H1 (cell line): ENCODE data around the gene PSMD12. TPM values are rescaled to one million over a fixed set of nuclear protein-coding genes. Genes with fewer than 3 reads are reported as not detected.

ENCODE experiments used
- ATF3 ChIP-seq: IDR thresholded peaks from 2 replicates; pipeline ENCODE4 v1.6.1; 2011; ENCODE audit warnings: low read depth, mild to moderate bottlenecking, low read length; ENCODE audit not compliant: insufficient read depth
- CBX8 ChIP-seq: fragments of 300-800, 300-1000 bp; sonication (generic); IDR thresholded peaks from 2 replicates; pipeline ENCODE4 v1.7.1; 2016; ENCODE audit warnings: low read depth, low read length, borderline replicate concordance
- CHD7 ChIP-seq: fragments of 300-600 bp; sonication (generic); IDR thresholded peaks from 2 replicates; pipeline ENCODE4 v1.7.1; 2012; ENCODE audit warnings: low read length, moderate library complexity, mild to moderate bottlenecking, inconsistent platforms; ENCODE audit not compliant: insufficient replicate concordance
- GABPA ChIP-seq: IDR thresholded peaks from 2 replicates; pipeline ENCODE4 v1.6.1; 2011; ENCODE audit warnings: mild to moderate bottlenecking, low read length, moderate library complexity, borderline replicate concordance; ENCODE audit not compliant: insufficient read depth
- NANOG ChIP-seq: IDR thresholded peaks from 2 replicates; pipeline ENCODE4 v1.6.1; 2011; ENCODE audit warnings: low read length, low read depth, mild to moderate bottlenecking, inconsistent platforms; ENCODE audit not compliant: insufficient read depth, poor library complexity, severe bottlenecking
- RNF2 ChIP-seq: fragments of 200-900, 300-1000 bp; sonication (generic); IDR thresholded peaks from 2 replicates; pipeline ENCODE4 v1.7.1; 2016; ENCODE audit warnings: borderline replicate concordance, low read depth, mild to moderate bottlenecking, antibody characterized with exemption, low read length; ENCODE audit not compliant: poor library complexity, severe bottlenecking; ENCODE audit errors: missing control alignments
- RXRA ChIP-seq: IDR thresholded peaks from 2 replicates; pipeline ENCODE4 v1.6.1; 2011; ENCODE audit warnings: low read depth, mild to moderate bottlenecking, low read length, moderate library complexity; ENCODE audit not compliant: insufficient read depth
- SIN3A ChIP-seq, 2 experiments: IDR thresholded peaks in 1 of 2; conservative IDR thresholded peaks in 1 of 2; 2 replicates each; pipeline ENCODE4 v1.6.1; 2011 to 2012; ENCODE audit warnings: low read length in 2 of 2, improper control_type of control experiment in 1 of 2, low read depth in 1 of 2, mild to moderate bottlenecking in 1 of 2
- TEAD4 ChIP-seq: IDR thresholded peaks from 2 replicates; pipeline ENCODE4 v1.6.1; 2012; ENCODE audit warnings: low read depth, low read length, inconsistent platforms, mixed read lengths
- YY1 ChIP-seq: IDR thresholded peaks from 2 replicates; pipeline ENCODE4 v1.6.1; 2011; ENCODE audit warnings: low read depth, mild to moderate bottlenecking, low read length
- polyA plus RNA-seq, 7 experiments: library from polyadenylated mRNA; depleted of rRNA in 3 of 7; stranded (reverse) in 5 of 7; unstranded in 2 of 7; fragments of >200 nt in 5 of 7; fragments of 200-250 nt in 2 of 7; gene quantifications; 1 replicate in 5 of 7; 2 replicates in 1 of 7; 4 replicates in 1 of 7; pipeline versions ENCODE4 v1.2.1 to v1.2.3, GENCODE V29; 2011 to 2013; ENCODE audit warnings: missing spikeins in 2 of 7, mixed read lengths in 2 of 7
- total RNA-seq: library from RNA; stranded (reverse); fragmentation: NEBNext Ultra II Directional; extraction: Animal tissue kit (Norgen Biotek cat#: 25700); gene quantifications from 2 replicates; pipeline ENCODE4 v1.2.1, GENCODE V29; 2021

Gene PSMD12
- total and polyA plus RNA-seq, 2 of the 8 experiments (the other 6 are each of a cell fraction or from before 2014, with no cell fraction given), result 14.0 to 82.4 TPM

GRCh38 chr17:67347826-67348225, 18.6 kb downstream of the PSMD12 start (continued):
- TF ChIP-seq CHD7 (no peak), SIN3A (conservative IDR thresholded peaks at IDR 0.05 in 1 of 2, IDR thresholded peaks at IDR 0.05 in 1 of 2; ENCODE audit: low read depth in 1 of 2, low read length in 2 of 2) (no peak), ATF3 (no peak), GABPA (no peak), RNF2 (no peak), TEAD4 (no peak), CBX8 (no peak), YY1 (no peak), NANOG (no peak), RXRA (no peak)
- TF ChIP-seq, all 59 proteins: peak for 0
